ENCODE measurements around the gene CRHR1.

Gene CRHR1

GRCh38 chr17:45755050-45755449, 29.1 kb upstream of the CRHR1 start:
- Histone ChIP-seq H3K4me3 (ENCODE audit: low read length) (no peak overlapping the region), H3K9ac (ENCODE audit: low read length) (no peak overlapping the region), H3K4me2 (ENCODE audit: low read length) (no peak overlapping the region), H3K79me2 (ENCODE audit: low read length) (no peaks in the 10 kb centered on the region), H3K9me3 (ENCODE audit: insufficient read depth, low read length) (no peaks in the 10 kb centered on the region), H3K4me1 (ENCODE audit: low read length) (no peaks in the 10 kb centered on the region), H3K36me3 (replicated peaks; ENCODE audit: low read depth, low read length) (no peaks in the 10 kb centered on the region), H2AFZ (ENCODE audit: low read depth, low read length) (no peak overlapping the region), H3K27ac (ENCODE audit: low read length) (no peak overlapping the region), H4K20me1 (ENCODE audit: insufficient read depth, low read length) (no peaks in the 10 kb centered on the region), H3K27me3 (ENCODE audit: low read depth, low read length) (peaks cover 15% of the 10 kb centered on the region)
- no peak for TF ChIP-seq CTCF (IDR thresholded peaks at IDR 0.05; ENCODE audit: low read depth, low read length)
- no peak for TF ChIP-seq EZH2phosphoT487 (IDR thresholded peaks at IDR 0.05; ENCODE audit: low read depth)

GRCh38 chr17:45756266-45756991, 27.7 kb upstream of the CRHR1 start:
- no peaks in the 10 kb centered on the region for H4K20me1 ChIP-seq (ENCODE audit: insufficient read depth, low read length)
- no peaks in the 10 kb centered on the region for H3K79me2 ChIP-seq (ENCODE audit: low read length)
- no peaks in the 10 kb centered on the region for H3K4me1 ChIP-seq (ENCODE audit: low read length)
- no peak overlapping the region for H3K4me2 ChIP-seq (ENCODE audit: low read length)
- no peaks in the 10 kb centered on the region for H3K36me3 ChIP-seq (replicated peaks; ENCODE audit: low read depth, low read length)
- H3K4me3 ChIP-seq (ENCODE audit: low read length) = no peak overlapping the region
- no peak overlapping the region for H3K9ac ChIP-seq (ENCODE audit: low read length)
- no peaks in the 10 kb centered on the region for H3K9me3 ChIP-seq (ENCODE audit: insufficient read depth, low read length)
- H3K27me3 ChIP-seq (ENCODE audit: low read depth, low read length) = peaks cover 14% of the 10 kb centered on the region
- TF ChIP-seq EZH2phosphoT487 (IDR thresholded peaks at IDR 0.05; ENCODE audit: low read depth) = no peak
- no peak for TF ChIP-seq CTCF (IDR thresholded peaks at IDR 0.05; ENCODE audit: low read depth, low read length)
- H2AFZ ChIP-seq (ENCODE audit: low read depth, low read length) = no peak overlapping the region
- H3K27ac ChIP-seq (ENCODE audit: low read length) = no peak overlapping the region

GRCh38 chr17:45757431-45758218, 26.5 kb upstream of the CRHR1 start:
- Histone ChIP-seq H3K79me2 (ENCODE audit: low read length) (no peaks in the 10 kb centered on the region), H3K4me1 (ENCODE audit: low read length) (no peaks in the 10 kb centered on the region), H4K20me1 (ENCODE audit: insufficient read depth, low read length) (no peaks in the 10 kb centered on the region), H2AFZ (ENCODE audit: low read depth, low read length) (no peak overlapping the region), H3K36me3 (replicated peaks; ENCODE audit: low read depth, low read length) (no peaks in the 10 kb centered on the region), H3K27ac (ENCODE audit: low read length) (no peak overlapping the region), H3K9me3 (ENCODE audit: insufficient read depth, low read length) (no peaks in the 10 kb centered on the region), H3K4me2 (ENCODE audit: low read length) (no peak overlapping the region), H3K4me3 (ENCODE audit: low read length) (no peak overlapping the region), H3K27me3 (ENCODE audit: low read depth, low read length) (0 out of 2 replicates have a peak, but pooled peaks cover 7% of the 10 kb centered on the region), H3K9ac (ENCODE audit: low read length) (no peak overlapping the region)
- TF ChIP-seq EZH2phosphoT487 (IDR thresholded peaks at IDR 0.05; ENCODE audit: low read depth) (no peak), CTCF (IDR thresholded peaks at IDR 0.05; ENCODE audit: low read depth, low read length) (no peak)

GRCh38 chr17:45758544-45758943, 25.6 kb upstream of the CRHR1 start:
- Histone ChIP-seq H3K79me2 (ENCODE audit: low read length) (no peaks in the 10 kb centered on the region), H3K4me2 (ENCODE audit: low read length) (no peak overlapping the region), H3K27me3 (ENCODE audit: low read depth, low read length) (peaks cover 8% of the 10 kb centered on the region; the same call in 1 of the 2 replicates)

More at GRCh38 chr17:45758544-45758943, 25.6 kb upstream of the CRHR1 start:
- Histone ChIP-seq H3K4me3 (ENCODE audit: low read length) (no peak overlapping the region), H3K36me3 (replicated peaks; ENCODE audit: low read depth, low read length) (no peaks in the 10 kb centered on the region), H3K27ac (ENCODE audit: low read length) (no peak overlapping the region), H2AFZ (ENCODE audit: low read depth, low read length) (no peak overlapping the region), H4K20me1 (ENCODE audit: insufficient read depth, low read length) (no peaks in the 10 kb centered on the region), H3K9ac (ENCODE audit: low read length) (no peak overlapping the region), H3K4me1 (ENCODE audit: low read length) (no peaks in the 10 kb centered on the region), H3K9me3 (ENCODE audit: insufficient read depth, low read length) (no peaks in the 10 kb centered on the region)
- TF ChIP-seq CTCF (IDR thresholded peaks at IDR 0.05; ENCODE audit: low read depth, low read length) = no peak

All from OCI-LY3 (cell line).